ENCODE results near the gene POP4. TPM values are rescaled to one million over a fixed set of nuclear protein-coding genes. Genes with fewer than 3 reads are reported as not detected.

POP4 gene
- total RNA-seq, 6 donors from 2014 or later: 29.3 to 59.6 (median 53.8) TPM

- TF ChIP-seq POLR2AphosphoS5 (IDR thresholded peaks at IDR 0.05) (no peak), POLR2A (IDR thresholded peaks at IDR 0.05) (no peak), EP300 (IDR thresholded peaks at IDR 0.05) (no peak), CTCF (IDR thresholded peaks at IDR 0.05) (no peak)
Observed at GRCh38 chr19:29618434-29618833, 12.4 kb downstream of the POP4 start.

GRCh38 chr19:29618871-29619270 lies 12.8 kb downstream of the POP4 start:
- Histone ChIP-seq H3K27ac (no peak overlapping the region), H3K27me3 (no peaks in the 10 kb centered on the region), H3K4me1 (no peaks in the 10 kb centered on the region), H3K9me3 (no peaks in the 10 kb centered on the region), H3K4me3 (no peak overlapping the region), H3K36me3 (peaks cover 7 to 32% (median 24%) of the 10 kb centered on the region in 4 donors)
- no peak for TF ChIP-seq CTCF (IDR thresholded peaks at IDR 0.05)
- TF ChIP-seq EP300 (IDR thresholded peaks at IDR 0.05): no peak
- TF ChIP-seq POLR2A (IDR thresholded peaks at IDR 0.05): no peak
- no peak for TF ChIP-seq POLR2AphosphoS5 (IDR thresholded peaks at IDR 0.05)
- DNase-seq (no peak), ATAC-seq (ENCODE audit: low FRiP score in 2 of 2) (no peak)
- 55 to 62% methylated on average over 5 to 7 of the region's 7 CpGs for WGBS, 2 donors

More at GRCh38 chr19:29618434-29618833, 12.4 kb downstream of the POP4 start:
- Histone ChIP-seq H3K27ac (no peak overlapping the region), H3K4me1 (no peaks in the 10 kb centered on the region), H3K27me3 (no peaks in the 10 kb centered on the region), H3K4me3 (no peak overlapping the region), H3K9me3 (no peaks in the 10 kb centered on the region), H3K36me3 (peaks cover 10 to 36% (median 28%) of the 10 kb centered on the region in 4 donors)
- ATAC-seq (ENCODE audit: low FRiP score in 2 of 2) (no peak), DNase-seq (no peak)
- 77 to 80% methylated on average over 7 of the region's 7 CpGs for WGBS, 2 donors

GRCh38 chr19:29620931-29621351 lies 14.9 kb downstream of the POP4 start:
- Histone ChIP-seq H3K27ac (no peak overlapping the region), H3K36me3 (peaks cover 0 to 11% (median 8%) of the 10 kb centered on the region in 4 donors), H3K4me3 (no peak overlapping the region), H3K9me3 (no peaks in the 10 kb centered on the region), H3K27me3 (no peaks in the 10 kb centered on the region), H3K4me1 (no peaks in the 10 kb centered on the region)
- TF ChIP-seq CTCF (IDR thresholded peaks at IDR 0.05) (no peak), EP300 (IDR thresholded peaks at IDR 0.05) (no peak), POLR2AphosphoS5 (IDR thresholded peaks at IDR 0.05) (no peak), POLR2A (IDR thresholded peaks at IDR 0.05) (no peak)
- peak in 1 of 2 donors; percentile 50 for DNase-seq
- WGBS, 2 donors: 60 to 65% methylated on average over 11 to 15 of the region's 15 CpGs
- no peak for ATAC-seq (ENCODE audit: low FRiP score in 2 of 2)

GRCh38 chr19:29622166-29623070 lies 16.3 kb downstream of the POP4 start:
- ATAC-seq (ENCODE audit: low FRiP score in 2 of 2): no peak
- Histone ChIP-seq H3K4me3 (no peak overlapping the region), H3K36me3 (no peaks in the 10 kb centered on the region), H3K9me3 (no peaks in the 10 kb centered on the region), H3K4me1 (no peaks in the 10 kb centered on the region), H3K27me3 (no peaks in the 10 kb centered on the region), H3K27ac (no peak overlapping the region)
- no peak for TF ChIP-seq EP300 (IDR thresholded peaks at IDR 0.05)
- TF ChIP-seq POLR2AphosphoS5 (IDR thresholded peaks at IDR 0.05): no peak
- no peak for TF ChIP-seq POLR2A (IDR thresholded peaks at IDR 0.05)
- peak in 1 of 2 donors; percentile 59 for DNase-seq
- WGBS, 2 donors: 61 to 65% methylated on average over 16 to 23 of the region's 23 CpGs

GRCh38 chr19:29623726-29624488 lies 17.8 kb downstream of the POP4 start:
- TF ChIP-seq POLR2A (IDR thresholded peaks at IDR 0.05) (no peak), EP300 (IDR thresholded peaks at IDR 0.05) (no peak), CTCF (IDR thresholded peaks at IDR 0.05) (no peak), POLR2AphosphoS5 (IDR thresholded peaks at IDR 0.05) (no peak)
- Histone ChIP-seq H3K36me3 (no peaks in the 10 kb centered on the region), H3K27ac (peak overlapping the region in 1 of 4 donors; percentile 43), H3K4me1 (no peaks in the 10 kb centered on the region), H3K27me3 (no peaks in the 10 kb centered on the region), H3K9me3 (no peaks in the 10 kb centered on the region), H3K4me3 (peak overlapping the region in 1 of 4 donors; percentile 2)
- peak in 1 of 2 donors; percentile 7 for ATAC-seq (ENCODE audit: low FRiP score in 2 of 2)
- 79 to 81% methylated on average over 17 of the region's 18 CpGs for WGBS, 2 donors
- no peak for DNase-seq

Measured in upper lobe of left lung (tissue), 6 donors.